OCI-LY3 (cell line): ENCODE measurements around the gene GPR31.

Source experiments
- H2AFZ ChIP-seq: fragments of 200-600, 300-600 bp; shearing (Covaris generic); 2 replicates; pipeline ENCODE4 v1.6.0; 2014; ENCODE audit warnings: antibody characterized with exemption, low read depth, low read length
- H3K27ac ChIP-seq: fragments of 200-600, 300-600 bp; sonication (generic); 2 replicates; pipeline ENCODE4 v1.5.1; 2014; ENCODE audit warnings: mild to moderate bottlenecking, low read length, moderate library complexity, mixed read lengths
- H3K27me3 ChIP-seq: fragments of 200-600, 300-600 bp; sonication (generic); 2 replicates; pipeline ENCODE4 v1.6.1; 2014; ENCODE audit warnings: low read depth, low read length, mixed read lengths
- H3K36me3 ChIP-seq: fragments of 200-600, 300-600 bp; sonication (generic); replicated peaks from 2 replicates; pipeline ENCODE3; 2014; ENCODE audit warnings: low read depth, low read length, mixed read lengths
- H3K4me1 ChIP-seq: fragments of 300-600, 200-600 bp; sonication (generic); 2 replicates; pipeline ENCODE4 v1.6.1; 2014; ENCODE audit warnings: low read length, mixed read lengths
- H3K4me2 ChIP-seq: fragments of 200-600, 300-600 bp; sonication (generic); 2 replicates; pipeline ENCODE4 v1.6.1; 2014; ENCODE audit warnings: low read length, mixed read lengths
- H3K4me3 ChIP-seq: fragments of 300-600, 200-600 bp; sonication (generic); 2 replicates; pipeline ENCODE4 v1.5.1; 2014; ENCODE audit warnings: antibody characterized with exemption, mild to moderate bottlenecking, low read length, moderate library complexity
- H3K79me2 ChIP-seq: fragments of 300-600, 200-600 bp; shearing (Covaris generic); 2 replicates; pipeline ENCODE4 v1.6.1; 2014; ENCODE audit warnings: mild to moderate bottlenecking, low read length, mixed read lengths
- H3K9ac ChIP-seq: fragments of 300-600, 200-600 bp; shearing (Covaris generic); 2 replicates; pipeline ENCODE4 v1.6.0; 2014; ENCODE audit warnings: mild to moderate bottlenecking, low read length, moderate library complexity
- H3K9me3 ChIP-seq: fragments of 200-600, 300-600 bp; shearing (Covaris generic); 2 replicates; pipeline ENCODE4 v1.6.1; 2014; ENCODE audit warnings: low read length, mixed read lengths; ENCODE audit not compliant: insufficient read depth
- H4K20me1 ChIP-seq: fragments of 200-600, 300-600 bp; sonication (generic); 2 replicates; pipeline ENCODE4 v1.6.1; 2016; ENCODE audit warnings: low read length, mixed read lengths; ENCODE audit not compliant: insufficient read depth
- EZH2phosphoT487 ChIP-seq: fragments of 200-600 bp; shearing (Covaris generic); IDR thresholded peaks from 2 replicates; pipeline ENCODE4 v1.6.1; 2018; ENCODE audit warnings: antibody characterized with exemption, mixed run types, low read depth
- TF ChIP-seq, protein P1 (sequence below): fragments of 200-600, 300-600 bp; sonication (generic); IDR thresholded peaks from 2 replicates; pipeline ENCODE4 v1.5.1; 2014; ENCODE audit warnings: antibody characterized with exemption, low read length, low read depth

GPR31 gene

DNA sequence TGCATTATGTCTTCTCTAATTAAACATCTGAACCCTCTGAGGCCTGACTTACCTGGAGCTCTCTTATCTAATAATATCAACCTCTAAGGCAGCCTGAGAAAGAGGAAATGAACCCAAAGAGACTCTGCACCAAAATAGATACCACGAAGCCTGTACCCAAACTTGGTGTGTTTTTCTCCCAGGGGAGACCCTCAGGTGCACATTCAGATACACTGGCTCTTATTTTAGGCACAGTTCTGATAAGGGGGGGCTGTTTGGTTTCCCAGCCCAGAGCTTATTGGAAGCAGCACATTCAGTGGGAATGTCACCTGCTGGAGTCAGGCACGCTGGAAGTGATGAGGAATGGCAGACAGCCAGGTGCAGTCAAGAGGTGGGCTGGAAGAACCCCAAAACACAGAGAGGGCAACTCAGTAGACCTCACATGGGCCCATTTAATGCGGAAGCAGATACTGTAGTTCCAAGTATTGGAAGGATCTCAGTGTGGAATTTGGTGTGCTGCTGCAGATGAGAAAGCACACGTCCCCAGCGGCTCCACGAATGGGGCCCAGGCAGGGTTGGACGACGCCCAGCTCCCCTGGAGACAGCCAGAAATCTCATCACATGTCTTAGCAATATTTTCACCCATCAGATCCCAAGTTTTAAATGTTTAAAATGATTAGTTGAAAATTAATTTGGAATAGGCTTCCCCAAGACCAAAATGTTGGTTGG lies 44.6 kb downstream of the GPR31 start:
- H3K9ac ChIP-seq = peak overlapping the region; percentile 4; the same call in 1 of the 2 replicates
- H3K27ac ChIP-seq = peak overlapping the region; percentile 20
- H3K4me2 ChIP-seq = peak overlapping the region; percentile 97

DNA sequence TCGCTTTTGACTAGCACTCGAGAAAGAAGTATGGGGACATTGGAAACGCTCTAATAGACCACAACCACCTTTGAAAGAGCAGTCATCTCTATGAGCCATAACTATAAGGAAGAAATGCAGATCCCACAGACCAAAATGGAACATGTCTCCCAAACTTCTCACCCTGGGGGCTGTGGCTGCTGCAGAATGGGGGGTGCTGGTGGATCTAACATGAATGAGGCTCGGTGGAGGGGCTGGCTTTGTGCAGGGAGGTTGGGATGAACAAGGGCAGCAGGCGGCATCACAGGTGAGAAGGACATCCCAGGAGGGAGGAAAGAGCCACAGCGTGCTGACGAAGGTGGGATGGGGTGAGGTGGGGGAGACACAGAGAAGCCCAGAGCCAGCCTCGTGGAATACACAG lies 45.4 kb downstream of the GPR31 start:
- H3K27ac ChIP-seq = no peak overlapping the region
- H4K20me1 ChIP-seq = no peaks in the 10 kb centered on the region
- H3K4me3 ChIP-seq = peak overlapping the region; percentile 46
- H3K79me2 ChIP-seq = no peaks in the 10 kb centered on the region
- H2AFZ ChIP-seq = no peak overlapping the region
- no peaks in the 10 kb centered on the region for H3K9me3 ChIP-seq
- peak overlapping the region; percentile 97 for H3K4me2 ChIP-seq
- H3K36me3 ChIP-seq = no peaks in the 10 kb centered on the region
- peaks cover 60% of the 10 kb centered on the region for H3K27me3 ChIP-seq
- peaks cover 48% of the 10 kb centered on the region for H3K4me1 ChIP-seq
- TF ChIP-seq EZH2phosphoT487 = no peak
- TF ChIP-seq, protein P1, sequence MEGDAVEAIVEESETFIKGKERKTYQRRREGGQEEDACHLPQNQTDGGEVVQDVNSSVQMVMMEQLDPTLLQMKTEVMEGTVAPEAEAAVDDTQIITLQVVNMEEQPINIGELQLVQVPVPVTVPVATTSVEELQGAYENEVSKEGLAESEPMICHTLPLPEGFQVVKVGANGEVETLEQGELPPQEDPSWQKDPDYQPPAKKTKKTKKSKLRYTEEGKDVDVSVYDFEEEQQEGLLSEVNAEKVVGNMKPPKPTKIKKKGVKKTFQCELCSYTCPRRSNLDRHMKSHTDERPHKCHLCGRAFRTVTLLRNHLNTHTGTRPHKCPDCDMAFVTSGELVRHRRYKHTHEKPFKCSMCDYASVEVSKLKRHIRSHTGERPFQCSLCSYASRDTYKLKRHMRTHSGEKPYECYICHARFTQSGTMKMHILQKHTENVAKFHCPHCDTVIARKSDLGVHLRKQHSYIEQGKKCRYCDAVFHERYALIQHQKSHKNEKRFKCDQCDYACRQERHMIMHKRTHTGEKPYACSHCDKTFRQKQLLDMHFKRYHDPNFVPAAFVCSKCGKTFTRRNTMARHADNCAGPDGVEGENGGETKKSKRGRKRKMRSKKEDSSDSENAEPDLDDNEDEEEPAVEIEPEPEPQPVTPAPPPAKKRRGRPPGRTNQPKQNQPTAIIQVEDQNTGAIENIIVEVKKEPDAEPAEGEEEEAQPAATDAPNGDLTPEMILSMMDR = no peak
- no peak overlapping the region for H3K9ac ChIP-seq

More for the DNA sequence above, 44.6 kb downstream of the GPR31 start:
- peaks cover 57% of the 10 kb centered on the region for H3K27me3 ChIP-seq
- TF ChIP-seq EZH2phosphoT487 = no peak
- TF ChIP-seq, protein P1 = no peak
- H3K4me1 ChIP-seq = peaks cover 52% of the 10 kb centered on the region
- no peaks in the 10 kb centered on the region for H3K9me3 ChIP-seq
- H2AFZ ChIP-seq = no peak overlapping the region
- peak overlapping the region; percentile 46 for H3K4me3 ChIP-seq
- H3K36me3 ChIP-seq = no peaks in the 10 kb centered on the region
- no peaks in the 10 kb centered on the region for H3K79me2 ChIP-seq
- no peaks in the 10 kb centered on the region for H4K20me1 ChIP-seq

DNA sequence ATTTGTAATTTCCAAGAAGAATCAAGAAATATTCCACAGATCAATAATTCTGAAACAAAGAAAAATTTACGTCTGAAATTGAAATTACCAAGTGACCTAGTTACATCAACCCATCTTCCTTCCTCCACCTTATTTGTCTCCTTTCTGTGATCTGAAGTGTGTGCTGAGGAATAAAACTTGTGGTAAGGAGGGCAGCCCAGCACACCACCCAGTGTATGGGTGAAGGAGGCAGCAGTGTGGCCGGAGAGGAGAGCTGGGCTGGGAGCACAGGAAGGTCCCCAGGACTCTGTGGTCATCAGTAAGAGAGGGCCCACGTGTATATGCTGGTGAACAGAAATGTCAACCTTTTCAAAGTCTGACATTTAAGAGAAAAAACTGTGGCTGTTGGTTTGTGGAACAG lies 46.2 kb downstream of the GPR31 start:
- Histone ChIP-seq H3K27me3 (peaks cover 66% of the 10 kb centered on the region), H3K4me1 (peaks cover 48% of the 10 kb centered on the region), H4K20me1 (no peaks in the 10 kb centered on the region), H3K4me2 (no peak overlapping the region), H3K27ac (no peak overlapping the region), H3K4me3 (no peak overlapping the region), H3K36me3 (no peaks in the 10 kb centered on the region), H3K79me2 (no peaks in the 10 kb centered on the region), H3K9ac (no peak overlapping the region), H3K9me3 (no peaks in the 10 kb centered on the region), H2AFZ (no peak overlapping the region)
- no peak for TF ChIP-seq EZH2phosphoT487
- TF ChIP-seq, protein P1 = no peak

DNA sequence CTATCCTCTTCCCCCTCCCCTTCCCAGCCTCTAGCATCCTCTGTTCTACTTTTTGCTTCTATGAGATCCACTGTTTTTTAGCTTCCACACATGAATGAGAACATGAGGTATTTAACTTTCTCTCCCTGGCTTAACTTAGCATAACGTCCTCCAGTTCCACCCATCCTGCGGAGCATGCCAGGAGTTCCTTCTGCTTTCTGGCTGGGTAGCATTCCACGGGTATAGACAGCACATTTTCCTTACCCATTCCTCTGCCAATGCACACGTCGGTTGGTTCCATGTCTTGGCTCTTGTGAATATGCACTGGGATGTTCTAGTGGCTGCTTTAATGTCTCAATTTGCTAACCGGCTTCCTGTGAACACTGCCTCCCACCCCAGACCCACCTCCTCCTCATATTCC lies 48.1 kb downstream of the GPR31 start:
- TF ChIP-seq, protein P1 = no peak
- no peak for TF ChIP-seq EZH2phosphoT487
- peaks cover 41% of the 10 kb centered on the region for H3K4me1 ChIP-seq
- H3K27me3 ChIP-seq = peaks cover 73% of the 10 kb centered on the region
- H3K9me3 ChIP-seq = no peaks in the 10 kb centered on the region
- H3K9ac ChIP-seq = no peak overlapping the region
- H3K4me2 ChIP-seq = no peak overlapping the region
- H2AFZ ChIP-seq = no peak overlapping the region
- H4K20me1 ChIP-seq = no peaks in the 10 kb centered on the region
- H3K79me2 ChIP-seq = no peaks in the 10 kb centered on the region
- H3K27ac ChIP-seq = no peak overlapping the region
- no peak overlapping the region for H3K4me3 ChIP-seq
- H3K36me3 ChIP-seq = no peaks in the 10 kb centered on the region
